H9 (cell line): ENCODE results near the gene PHF12. TPM values are rescaled to one million over a fixed set of nuclear protein-coding genes. Genes with fewer than 3 reads are reported as not detected.

ENCODE experiments used
- DNase-seq: peaks from one replicate; pipeline ENCODE4 v3.0.0-alpha.2; 2017
- H2AFZ ChIP-seq: one replicate; pipeline ENCODE4 v1.6.1; 2013; ENCODE audit warnings: mild to moderate bottlenecking, low read length, control low read depth, moderate library complexity
- H2AK5ac ChIP-seq: 2 replicates; pipeline ENCODE4 v1.6.1; 2013; ENCODE audit warnings: low read length, control low read depth, mixed read lengths; ENCODE audit not compliant: insufficient read length
- H2BK120ac ChIP-seq: one replicate; pipeline ENCODE4 v1.6.1; 2013; ENCODE audit warnings: low read depth, mild to moderate bottlenecking, low read length, control low read depth, inconsistent platforms; ENCODE audit not compliant: poor library complexity, severe bottlenecking
- H2BK12ac ChIP-seq: 2 replicates; pipeline ENCODE4 v1.6.1; 2013; ENCODE audit warnings: low read length, control low read depth, mixed read lengths, low read depth; ENCODE audit not compliant: insufficient read length
- H2BK15ac ChIP-seq: 2 replicates; pipeline ENCODE4 v1.6.1; 2013; ENCODE audit warnings: low read depth, low read length, control low read depth
- H2BK20ac ChIP-seq: one replicate; pipeline ENCODE4 v1.6.1; 2013; ENCODE audit warnings: low read depth, mild to moderate bottlenecking, low read length, control low read depth, inconsistent platforms; ENCODE audit not compliant: poor library complexity, severe bottlenecking
- H2BK5ac ChIP-seq: 2 replicates; pipeline ENCODE4 v1.6.1; 2013; ENCODE audit warnings: low read length, control low read depth, mixed read lengths; ENCODE audit not compliant: insufficient read length
- H3K14ac ChIP-seq: 2 replicates; pipeline ENCODE4 v1.6.1; 2013; ENCODE audit warnings: low read length, control low read depth; ENCODE audit not compliant: insufficient read depth
- H3K18ac ChIP-seq: 2 replicates; pipeline ENCODE4 v1.6.1; 2013; ENCODE audit warnings: low read depth, mild to moderate bottlenecking, mixed read lengths, low read length, control low read depth; ENCODE audit not compliant: insufficient read length
- H3K23ac ChIP-seq: 2 replicates; pipeline ENCODE4 v1.6.1; 2013; ENCODE audit warnings: low read length, control low read depth, mixed read lengths, low read depth; ENCODE audit not compliant: insufficient read length
- H3K23me2 ChIP-seq: 2 replicates; pipeline ENCODE4 v1.6.1; 2013; ENCODE audit warnings: low read depth, mild to moderate bottlenecking, mixed read lengths, low read length, control low read depth; ENCODE audit not compliant: insufficient read length, poor library complexity, severe bottlenecking
- H3K27ac ChIP-seq: 2 replicates; pipeline ENCODE4 v1.5.1; 2013; ENCODE audit warnings: low read length, control low read depth, mixed read lengths, low read depth; ENCODE audit not compliant: insufficient read length
- H3K27me3 ChIP-seq: 2 replicates; pipeline ENCODE4 v1.6.1; 2013; ENCODE audit warnings: low read length, control low read depth, inconsistent platforms; ENCODE audit not compliant: insufficient read depth
- H3K4ac ChIP-seq: 2 replicates; pipeline ENCODE4 v1.6.1; 2013; ENCODE audit warnings: low read depth, mild to moderate bottlenecking, control low read depth, inconsistent platforms, low read length, moderate library complexity
- H3K4me1 ChIP-seq: 2 replicates; pipeline ENCODE4 v1.6.1; 2013; ENCODE audit warnings: low read length, control low read depth, inconsistent platforms; ENCODE audit not compliant: insufficient read depth
- H3K4me2 ChIP-seq: 2 replicates; pipeline ENCODE4 v1.6.1; 2013; ENCODE audit warnings: low read length, control low read depth, mixed read lengths; ENCODE audit not compliant: insufficient read length, insufficient read depth
- H3K56ac ChIP-seq: 2 replicates; pipeline ENCODE4 v1.6.1; 2013; ENCODE audit warnings: low read depth, mild to moderate bottlenecking, mixed read lengths, low read length, control low read depth; ENCODE audit not compliant: insufficient read length
- H3K79me1 ChIP-seq: 2 replicates; pipeline ENCODE4 v1.6.1; 2013; ENCODE audit warnings: low read depth, mild to moderate bottlenecking, moderate library complexity, low read length, control low read depth, inconsistent platforms; ENCODE audit not compliant: insufficient read depth, poor library complexity, severe bottlenecking
- H3K79me2 ChIP-seq: 2 replicates; pipeline ENCODE4 v1.6.1; 2013; ENCODE audit warnings: low read length, control low read depth, inconsistent platforms; ENCODE audit not compliant: insufficient read depth
- H3K9ac ChIP-seq: 2 replicates; pipeline ENCODE4 v1.6.1; 2013; ENCODE audit warnings: low read length, control low read depth, mixed read lengths; ENCODE audit not compliant: insufficient read length; ENCODE audit errors: extremely low read depth
- H3K9me3 ChIP-seq: one replicate; pipeline ENCODE4 v1.6.1; 2013; ENCODE audit warnings: low read depth, low read length, inconsistent platforms; ENCODE audit not compliant: control insufficient read depth
- H3T11ph ChIP-seq: one replicate; pipeline ENCODE4 v1.6.1; 2013; ENCODE audit warnings: mild to moderate bottlenecking, low read length, control low read depth, inconsistent platforms
- H4K20me1 ChIP-seq: one replicate; pipeline ENCODE4 v1.6.1; 2013; ENCODE audit not compliant: control insufficient read depth, insufficient read length, insufficient read depth
- H4K5ac ChIP-seq: 2 replicates; pipeline ENCODE4 v1.6.1; 2013; ENCODE audit warnings: low read depth, mild to moderate bottlenecking, mixed read lengths, low read length, control low read depth; ENCODE audit not compliant: insufficient read length
- H4K8ac ChIP-seq: replicated peaks from 2 replicates; pipeline ENCODE4 v1.6.1; 2013; ENCODE audit warnings: low read length, control low read depth, mixed read lengths, low read depth; ENCODE audit not compliant: insufficient read length
- H4K91ac ChIP-seq: 2 replicates; pipeline ENCODE4 v1.6.1; 2013; ENCODE audit warnings: low read depth, mild to moderate bottlenecking, moderate library complexity, mixed read lengths, low read length, control low read depth; ENCODE audit not compliant: insufficient read length
- H3K27ac Mint-ChIP-seq, 3 experiments: 2 replicates in 2 of 3; 3 replicates in 1 of 3; pipeline ENCODE4 v1.8.0; 2020 to 2021; ENCODE audit warnings: mixed read lengths in 3 of 3, mild to moderate bottlenecking in 1 of 3, moderate library complexity in 1 of 3
- H3K27me3 Mint-ChIP-seq: 2 replicates; pipeline ENCODE4 v1.8.0; 2021; ENCODE audit warnings: low read depth, mild to moderate bottlenecking, moderate library complexity, mixed read lengths
- H3K36me3 Mint-ChIP-seq, 3 experiments: 2 replicates in 2 of 3; 3 replicates in 1 of 3; pipeline ENCODE4 v1.8.0; 2020 to 2021; ENCODE audit warnings: low read depth in 3 of 3, mixed read lengths in 3 of 3; ENCODE audit not compliant: insufficient read depth in 1 of 3
- H3K4me1 Mint-ChIP-seq, 2 experiments: 2 replicates each; pipeline ENCODE4 v1.8.0; 2020; ENCODE audit warnings: mixed read lengths in 2 of 2
- H3K4me3 Mint-ChIP-seq, 2 experiments: 2 replicates in 1 of 2; 3 replicates in 1 of 2; pipeline ENCODE4 v1.8.0; 2020 to 2021; ENCODE audit warnings: mild to moderate bottlenecking in 2 of 2, mixed read lengths in 2 of 2, moderate library complexity in 1 of 2
- H3K9me3 Mint-ChIP-seq, 2 experiments: 2 replicates in 1 of 2; 3 replicates in 1 of 2; pipeline ENCODE4 v1.8.0; 2020; ENCODE audit warnings: mild to moderate bottlenecking in 2 of 2, mixed read lengths in 2 of 2, moderate library complexity in 1 of 2
- CTCF ChIP-seq: fragments of 200-600 bp; sonication (generic); conservative IDR thresholded peaks from 3 replicates; pipeline ENCODE4 v1.8.0; 2021; ENCODE audit warnings: antibody characterized with exemption, mild to moderate bottlenecking
- WGBS: extraction: QIAGEN DNeasy Blood & Tissue Kit; methylation state at CpG from one replicate; pipeline ENCODE4 v1.1.7; 2013; ENCODE audit warnings: missing lambda C conversion rate, low lambda C conversion rate, mixed read lengths; ENCODE audit not compliant: insufficient read length; ENCODE audit errors: extremely low coverage; 5-methylcytosine and 5-hydroxymethylcytosine counted together
- total RNA-seq: library from RNA; stranded (reverse); gene quantifications from 2 replicates; pipeline ENCODE4 v1.2.1, GENCODE V29; 2021

PHF12 gene
- total RNA-seq, 1 experiment from 2014 or later: 62.1 TPM

- DNase-seq: no peak
- Histone ChIP-seq H3K23me2 (no peaks in the 10 kb centered on the region), H3K9me3 (no peaks in the 10 kb centered on the region), H3K4me1 (peaks cover 5% of the 10 kb centered on the region; the same call in 1 of the 2 replicates), H3K9ac (no peak overlapping the region), H3K14ac (no peak overlapping the region), H3K27ac (no peak overlapping the region), H4K8ac (no peak overlapping the region), H3K79me1 (no peaks in the 10 kb centered on the region), H2BK20ac (no peak overlapping the region), H2AK5ac (no peak overlapping the region), H3K4me2 (no peak overlapping the region), H2BK15ac (no peak overlapping the region), H4K5ac (no peak overlapping the region), H2BK120ac (no peak overlapping the region), H2BK5ac (no peak overlapping the region), H3T11ph (no peak overlapping the region), H3K56ac (no peak overlapping the region), H3K4ac (no peak overlapping the region), H3K18ac (no peak overlapping the region), H4K20me1 (no peaks in the 10 kb centered on the region), H3K79me2 (no peaks in the 10 kb centered on the region), H4K91ac (no peak overlapping the region), H2BK12ac (no peak overlapping the region), H3K27me3 (no peaks in the 10 kb centered on the region), H2AFZ (no peak overlapping the region), H3K23ac (no peak overlapping the region)
- H3K4me1 Mint-ChIP-seq: peaks cover 33 to 55% of the 10 kb centered on the region in 2 experiments
- H3K36me3 Mint-ChIP-seq: peaks cover 41 to 68% (median 46%) of the 10 kb centered on the region in 3 experiments
- peaks cover 0 to 3% of the 10 kb centered on the region in 2 experiments; a peak in 2 of 5 replicates for H3K9me3 Mint-ChIP-seq
- peaks cover 3% of the 10 kb centered on the region; the same call in 1 of the 2 replicates for H3K27me3 Mint-ChIP-seq
- TF ChIP-seq CTCF: no peak
- WGBS: no CpG with 5 or more reads among the region's 9 CpGs
- no peak overlapping the region; a peak in 1 of 5 replicates for H3K4me3 Mint-ChIP-seq
- H3K27ac Mint-ChIP-seq: peak overlapping the region in 1 of 3 experiments; percentile 35; a peak in 2 of 7 replicates
Measured at GRCh38 chr17:28906276-28906675, 45.0 kb downstream of the PHF12 start.
